T-helper 2 cell (primary cell): Measurements from ENCODE around the gene TASP1.
"Not testable (repeated sequence)": the region's sequence is repeated elsewhere in the genome, so short reads cannot be mapped to it uniquely, and the experiment has no call there.

ENCODE experiments used
- DNase-seq, 5 experiments: peaks; one replicate each; pipeline versions ENCODE4 v3.0.0 to v3.0.0-alpha.2; 2012 to 2022

Gene TASP1

GRCh38 chr20:13396022-13396421 lies 242.7 kb downstream of the TASP1 start:
- DNase-seq = no peak

- no peak for DNase-seq
Measured at GRCh38 chr20:13395232-13395631, 243.5 kb downstream of the TASP1 start.

GRCh38 chr20:13392391-13392790 lies 246.3 kb downstream of the TASP1 start:
- no peak for DNase-seq

- no peak for DNase-seq
Measured at GRCh38 chr20:13389115-13389514, 249.6 kb downstream of the TASP1 start.

GRCh38 chr20:13384132-13384531 lies 254.6 kb downstream of the TASP1 start:
- DNase-seq = no peak

GRCh38 chr20:13382786-13383185 lies 255.9 kb downstream of the TASP1 start:
- DNase-seq = no peak

GRCh38 chr20:13380497-13381229 lies 258.1 kb downstream of the TASP1 start:
- not testable (repeated sequence) for DNase-seq

GRCh38 chr20:13373400-13373799 lies 265.3 kb downstream of the TASP1 start:
- no peak for DNase-seq

- no peak for DNase-seq
Measured at GRCh38 chr20:13364278-13365170, 274.2 kb downstream of the TASP1 start.

GRCh38 chr20:13363473-13363872 lies 275.3 kb downstream of the TASP1 start:
- no peak for DNase-seq

- not testable (repeated sequence) for DNase-seq
Measured at GRCh38 chr20:13362165-13362564, 276.6 kb downstream of the TASP1 start.

GRCh38 chr20:13358936-13359335 lies 279.8 kb downstream of the TASP1 start:
- DNase-seq = not testable (repeated sequence)

GRCh38 chr20:13357782-13358181 lies 280.9 kb downstream of the TASP1 start:
- not testable (repeated sequence) for DNase-seq

- no peak for DNase-seq
Measured at GRCh38 chr20:13356591-13356990, 282.1 kb downstream of the TASP1 start.

GRCh38 chr20:13355941-13356486 lies 282.7 kb downstream of the TASP1 start:
- no peak for DNase-seq

- no peak for DNase-seq
Measured at GRCh38 chr20:13355411-13355810, 283.3 kb downstream of the TASP1 start.

- DNase-seq = no peak
Measured at GRCh38 chr20:13353261-13353945, 285.3 kb downstream of the TASP1 start.

GRCh38 chr20:13349235-13349604 lies 289.5 kb downstream of the TASP1 start:
- DNase-seq = no peak

- DNase-seq = no peak
Measured at GRCh38 chr20:13348311-13349234, 290.2 kb downstream of the TASP1 start.

GRCh38 chr20:13344671-13345070 lies 294.1 kb downstream of the TASP1 start:
- DNase-seq = no peak

GRCh38 chr20:13342469-13343242 lies 296.1 kb downstream of the TASP1 start:
- no peak for DNase-seq
